Amniotic stem cell (primary cell): ENCODE measurements around the gene ATF2.
"Not testable (repeated sequence)": the region's sequence is repeated elsewhere in the genome, so short reads cannot be mapped to it uniquely, and the experiment has no call there.

Experiments
- DNase-seq: peaks from one replicate; lab custom pipeline; 2025; lab: John Stamatoyannopoulos, UW

Gene ATF2

DNA sequence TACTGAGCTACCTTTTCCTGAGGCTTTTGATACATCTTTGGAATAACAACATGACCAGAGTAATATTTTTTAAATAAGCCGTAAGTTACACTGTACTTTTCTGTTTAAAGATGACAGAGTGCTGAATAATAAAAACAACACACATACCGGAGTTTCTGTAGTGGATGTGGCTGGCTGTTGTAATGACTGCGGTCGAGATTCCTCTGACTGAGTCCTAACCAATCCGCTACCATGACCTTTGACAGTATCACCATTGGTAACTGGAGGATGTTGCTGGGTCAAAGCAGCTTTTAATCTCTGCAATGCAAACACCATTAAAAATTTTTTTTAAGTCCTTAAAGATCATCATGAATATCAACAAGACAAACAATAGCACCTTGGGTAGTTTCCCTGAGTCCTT lies 70.7 kb downstream of the ATF2 start:
- peak; percentile 59 for DNase-seq

DNA sequence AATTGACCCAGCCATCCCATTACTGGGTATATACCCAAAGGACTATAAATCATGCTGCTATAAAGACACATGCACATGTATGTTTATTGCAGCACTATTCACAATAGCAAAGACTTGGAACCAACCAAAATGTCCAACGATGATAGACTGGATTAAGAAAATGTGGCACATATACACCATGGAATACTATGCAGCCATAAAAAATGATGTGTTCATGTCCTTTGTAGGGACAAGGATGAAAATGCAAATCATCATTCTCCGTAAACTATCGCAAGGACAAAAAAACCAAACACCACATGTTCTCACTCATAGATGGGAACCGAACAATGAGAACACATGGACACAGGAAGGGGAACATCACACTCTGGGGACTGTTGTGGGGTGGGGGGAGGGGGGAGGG lies 83.9 kb downstream of the ATF2 start:
- DNase-seq: not testable (repeated sequence)

DNA sequence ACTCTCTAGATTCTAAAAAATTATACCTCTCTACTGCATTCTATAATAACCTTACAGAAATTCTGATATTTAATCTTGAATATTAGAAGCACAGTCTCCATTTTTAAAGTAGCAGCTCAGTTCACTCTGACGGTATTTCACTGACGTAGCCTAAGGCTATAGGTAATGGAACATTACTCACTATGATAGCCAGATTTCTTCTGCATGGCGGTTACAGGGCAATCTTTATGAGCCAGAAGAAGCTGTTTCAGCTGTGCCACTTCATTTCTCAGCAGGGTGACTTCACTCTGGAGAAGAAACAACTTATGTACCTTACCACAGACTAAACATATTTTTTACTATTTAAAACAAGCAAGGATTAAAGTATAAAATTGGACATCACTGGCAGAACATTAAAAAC lies 87.5 kb downstream of the ATF2 start:
- DNase-seq: no peak

DNA sequence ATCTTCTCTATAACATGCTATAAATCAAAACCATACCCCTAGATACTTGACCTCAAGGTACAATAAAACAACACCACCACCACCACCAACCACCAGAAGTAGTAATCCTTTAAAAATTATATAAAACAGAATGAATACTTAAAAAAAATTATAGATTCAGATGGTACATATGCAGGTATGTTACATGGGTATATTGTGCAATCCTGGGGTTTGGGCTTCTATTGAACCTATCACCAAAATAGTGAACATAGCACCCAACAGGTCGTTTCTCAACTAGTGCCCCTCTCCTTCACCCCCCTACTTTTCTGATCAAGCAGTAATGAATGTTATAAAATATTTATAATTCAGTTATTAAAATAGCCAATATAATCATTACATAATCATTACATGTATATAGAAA lies 91.7 kb downstream of the ATF2 start:
- no peak for DNase-seq

DNA sequence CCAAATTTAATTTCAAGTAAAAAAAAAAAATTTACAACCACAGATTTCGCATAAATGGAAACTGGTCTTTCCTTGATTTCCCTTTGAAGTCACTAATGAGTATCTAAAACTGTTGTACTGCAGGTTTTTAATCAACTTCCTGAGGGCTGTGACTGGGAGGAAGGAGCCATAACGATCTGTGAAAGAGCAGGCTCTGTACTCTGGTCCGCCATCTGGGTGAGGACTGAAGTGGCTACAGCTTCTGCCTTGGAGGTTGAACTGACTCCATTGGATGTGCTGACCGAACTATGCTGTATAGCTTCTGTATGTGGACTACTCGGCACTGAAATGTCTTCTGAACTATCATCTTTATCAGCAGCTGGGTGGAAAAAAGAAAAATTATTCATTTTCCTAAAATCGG lies 93.5 kb downstream of the ATF2 start:
- no peak for DNase-seq

DNA sequence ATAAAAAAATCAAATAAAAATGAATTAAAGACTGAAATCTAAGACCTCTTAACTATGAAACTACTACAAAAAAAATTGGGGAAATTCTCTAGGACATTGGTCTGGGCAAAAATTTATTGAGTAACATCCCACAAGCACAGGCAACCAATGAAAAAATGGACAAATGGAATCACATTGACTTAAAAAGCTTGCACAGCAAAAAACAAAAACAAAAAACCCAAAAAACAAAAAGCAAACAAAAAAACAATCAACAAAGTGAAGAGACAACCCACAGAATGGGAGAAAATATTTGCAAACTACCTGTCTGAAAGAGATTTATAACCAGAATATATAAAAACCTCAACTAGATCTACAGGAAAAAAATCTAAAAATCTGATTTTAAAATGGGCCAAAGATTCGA lies 99.5 kb downstream of the ATF2 start:
- DNase-seq: no peak

DNA sequence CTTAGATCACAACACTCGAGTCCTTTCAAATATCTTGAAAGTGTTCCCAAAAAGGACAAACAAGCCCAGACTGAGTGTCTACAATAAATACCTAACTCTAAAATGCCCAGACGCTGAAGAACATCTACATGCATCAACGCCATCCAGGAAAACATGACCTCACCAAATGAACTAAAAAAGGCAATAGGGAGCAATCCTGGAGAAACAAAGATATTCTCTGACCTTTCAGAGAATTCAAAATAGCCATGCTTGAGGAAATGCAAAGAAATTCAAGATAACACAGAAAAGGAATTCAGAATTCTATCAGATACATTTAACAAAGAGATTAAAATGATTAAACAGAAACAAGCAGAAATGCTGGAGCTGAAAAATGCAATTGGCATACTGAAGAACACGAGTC lies 101.6 kb downstream of the ATF2 start:
- no peak for DNase-seq

DNA sequence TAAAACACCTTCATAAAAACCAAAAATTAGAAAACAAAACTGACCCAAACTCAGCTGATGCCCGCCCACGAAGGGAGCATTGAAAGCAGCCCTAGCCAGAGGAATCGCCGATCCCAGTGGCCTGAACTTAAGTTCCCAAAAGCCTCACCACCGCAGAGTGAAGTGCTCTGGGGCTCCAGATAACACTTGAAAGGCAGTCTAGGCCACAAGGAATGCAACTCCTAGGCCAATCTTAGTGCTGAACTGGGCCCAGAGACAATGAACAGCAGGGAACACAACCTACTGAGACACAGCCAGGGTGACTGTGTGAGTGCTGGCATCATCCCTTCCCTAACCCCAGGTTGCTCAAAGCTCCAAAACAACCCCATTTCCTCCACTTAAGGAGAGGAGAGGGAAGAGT lies 103.2 kb downstream of the ATF2 start:
- DNase-seq: no peak

DNA sequence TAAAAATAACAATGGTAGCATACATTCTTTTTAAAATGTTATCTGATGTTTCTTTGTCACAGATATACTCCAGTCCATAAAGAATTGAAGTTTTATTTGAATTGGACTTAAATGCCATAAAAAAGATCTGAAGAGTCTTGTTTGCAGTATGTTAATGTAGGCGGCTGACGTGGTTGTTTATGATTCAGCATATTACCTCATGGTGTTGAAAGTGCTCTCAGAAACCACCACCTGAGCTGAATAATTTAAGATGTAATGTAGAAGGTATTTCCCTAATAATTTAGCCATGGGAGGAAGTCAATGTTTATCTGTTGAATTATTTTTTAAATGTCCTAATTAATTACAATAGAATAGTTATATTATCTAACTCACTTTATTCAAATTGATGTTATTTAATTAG lies 104.3 kb downstream of the ATF2 start:
- no peak for DNase-seq

DNA sequence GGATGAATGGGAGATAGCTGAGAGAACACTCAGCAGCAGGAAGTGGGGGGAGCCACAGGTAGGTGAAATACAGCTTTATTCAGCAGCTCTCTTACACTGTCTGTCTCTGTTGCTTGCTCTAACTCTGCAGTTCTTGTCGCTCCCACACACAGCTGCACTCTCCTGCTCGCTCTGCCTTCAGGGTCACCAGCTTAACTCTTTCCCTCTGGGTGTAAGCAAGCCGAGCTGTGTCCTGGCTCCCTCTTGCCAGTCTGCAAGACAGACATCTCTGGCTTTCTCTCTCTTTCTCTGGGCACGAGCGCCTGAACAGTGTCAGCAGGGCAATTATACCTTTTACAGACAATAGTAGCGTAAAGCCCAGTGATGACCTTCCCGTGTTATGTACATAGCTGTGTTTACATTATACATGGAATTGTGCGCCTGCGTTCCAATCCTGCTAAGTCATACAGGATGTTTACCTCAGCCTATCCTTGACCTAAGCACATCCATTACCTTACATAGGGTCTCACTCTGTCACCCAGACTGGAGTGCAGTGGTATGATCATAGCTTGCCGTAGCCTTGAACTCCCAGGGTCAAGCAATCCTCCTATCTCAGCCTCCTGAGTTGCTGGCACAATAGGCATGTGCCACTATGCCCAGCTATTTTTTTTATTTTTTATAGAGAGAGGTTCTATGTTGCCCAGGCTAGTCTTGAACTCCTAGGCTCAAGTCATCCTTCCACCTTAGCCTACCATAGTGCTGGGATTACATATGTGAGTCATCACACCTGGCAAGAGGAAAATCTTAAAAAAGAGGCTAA lies 105.0 kb downstream of the ATF2 start:
- no peak for DNase-seq

DNA sequence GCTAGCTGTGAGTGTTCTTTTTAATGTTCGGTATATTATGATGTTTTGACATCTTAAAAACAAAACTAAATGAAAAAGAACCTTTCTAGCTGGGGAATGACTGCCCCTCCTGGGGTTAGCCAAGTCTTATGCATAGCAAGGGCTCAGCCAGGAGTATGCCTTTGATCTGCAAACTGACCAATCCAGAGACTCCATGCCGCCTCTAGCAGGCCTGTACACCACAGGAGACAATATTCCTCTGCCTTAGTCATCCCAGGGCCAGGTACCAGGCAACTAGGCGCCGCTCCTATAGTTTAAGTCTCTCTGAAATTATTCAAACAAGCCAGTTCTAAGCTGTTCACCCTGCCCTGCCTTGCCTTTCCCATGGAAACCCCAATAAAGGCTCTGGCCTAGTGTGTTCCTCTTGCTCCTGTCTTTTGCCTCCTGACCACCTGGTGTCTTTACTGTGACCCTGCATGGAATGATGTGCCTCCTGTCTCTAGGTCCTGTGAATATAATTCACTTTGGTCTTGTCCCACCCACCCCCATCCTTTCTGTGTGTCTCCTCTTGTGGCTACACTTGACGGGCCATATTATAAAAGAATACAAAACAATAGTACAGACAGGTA lies 110.8 kb downstream of the ATF2 start:
- DNase-seq: no peak

DNA sequence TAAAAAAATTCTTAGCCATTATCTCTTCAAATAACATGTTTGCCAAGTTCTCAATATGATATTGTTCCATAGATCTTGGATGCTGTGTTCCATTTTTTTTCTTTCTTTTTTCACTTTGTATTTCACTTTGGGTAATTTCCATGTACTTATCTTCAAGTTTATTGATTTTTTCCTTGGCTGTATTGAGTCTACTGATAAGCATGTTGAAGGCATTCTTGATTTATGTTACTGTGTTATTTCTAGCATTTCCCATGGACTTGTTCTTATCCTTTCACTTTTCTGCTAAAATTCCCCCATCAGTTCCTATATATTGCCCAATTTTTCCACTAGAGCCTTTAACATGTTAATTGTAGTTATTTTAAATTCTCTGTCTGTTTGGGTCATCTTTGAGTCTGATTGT lies 112.0 kb downstream of the ATF2 start:
- DNase-seq: no peak

DNA sequence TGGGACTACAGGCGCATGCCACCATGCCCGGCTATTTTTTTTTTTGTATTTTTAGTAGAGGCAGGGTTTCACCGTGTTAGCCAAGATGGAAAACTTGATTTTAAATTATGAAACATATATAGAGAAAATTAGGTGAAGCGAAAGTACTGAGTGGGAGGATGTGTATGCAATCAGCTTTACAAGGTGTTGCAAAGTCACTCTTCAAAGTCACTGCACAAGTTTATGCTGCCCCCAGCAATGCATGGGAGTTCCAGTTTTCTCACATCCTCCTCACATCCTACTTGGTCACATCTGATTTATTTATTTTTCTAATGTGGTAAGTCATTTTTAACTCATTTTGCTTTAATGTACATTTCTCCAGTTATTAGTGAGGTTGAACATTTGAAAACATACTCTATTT lies 113.7 kb downstream of the ATF2 start:
- no peak for DNase-seq

DNA sequence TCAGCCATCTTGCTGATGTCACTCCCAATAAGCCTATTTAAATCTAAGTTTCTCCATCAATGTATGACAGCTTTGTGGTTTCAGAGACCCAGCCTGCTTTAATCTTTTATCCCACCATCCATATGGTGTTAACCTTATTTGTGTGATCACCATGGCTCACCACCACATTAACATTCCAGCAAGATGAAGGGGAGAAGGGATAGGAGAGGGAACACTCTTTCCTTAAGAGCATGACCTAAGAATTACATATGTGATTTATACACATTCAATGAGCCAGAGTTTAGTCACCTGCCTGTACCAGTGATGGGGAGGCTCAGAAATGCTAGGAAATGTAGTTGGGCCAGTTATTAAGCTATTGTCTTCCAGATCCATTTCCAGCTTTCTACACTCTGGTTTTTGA lies 118.3 kb downstream of the ATF2 start:
- no peak for DNase-seq

DNA sequence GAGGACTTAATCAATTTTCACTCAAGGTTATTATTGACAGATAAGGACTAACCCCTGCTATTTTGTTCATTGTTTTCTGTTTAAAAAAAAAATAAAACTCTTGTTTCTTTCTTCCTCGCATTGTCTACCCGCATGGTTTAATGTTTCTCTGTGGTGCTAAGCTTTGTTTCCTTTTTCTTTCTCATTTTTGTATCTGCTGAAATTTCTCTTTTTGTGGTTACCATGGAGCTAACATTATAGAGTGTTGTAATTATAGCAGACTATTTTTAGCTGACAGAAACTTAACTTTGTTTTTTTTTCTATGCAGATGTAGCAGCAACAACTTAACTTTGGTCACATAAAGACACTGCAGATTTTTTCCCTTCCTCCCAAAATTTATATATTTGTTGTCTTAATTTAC lies 119.7 kb downstream of the ATF2 start:
- no peak for DNase-seq

DNA sequence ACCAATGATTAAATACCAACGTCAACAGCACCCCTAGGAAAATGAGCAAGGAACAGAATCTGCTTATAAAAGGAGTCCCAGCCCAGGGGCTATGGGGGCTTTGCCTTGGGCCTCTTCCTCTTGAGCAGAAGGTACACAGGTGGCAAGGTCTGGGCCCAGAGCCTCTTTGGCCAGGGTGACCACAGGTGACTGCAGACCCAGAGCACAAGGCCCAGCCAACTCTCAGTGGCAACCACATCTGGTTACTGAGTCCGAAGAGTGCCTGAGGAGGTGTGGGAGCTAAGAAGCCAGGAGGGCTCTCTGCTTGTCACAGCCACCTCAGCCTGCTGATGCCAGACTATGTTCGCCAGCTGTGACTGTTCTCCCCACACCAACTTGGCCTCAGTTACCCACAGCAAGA lies 128.5 kb downstream of the ATF2 start:
- DNase-seq: no peak

DNA sequence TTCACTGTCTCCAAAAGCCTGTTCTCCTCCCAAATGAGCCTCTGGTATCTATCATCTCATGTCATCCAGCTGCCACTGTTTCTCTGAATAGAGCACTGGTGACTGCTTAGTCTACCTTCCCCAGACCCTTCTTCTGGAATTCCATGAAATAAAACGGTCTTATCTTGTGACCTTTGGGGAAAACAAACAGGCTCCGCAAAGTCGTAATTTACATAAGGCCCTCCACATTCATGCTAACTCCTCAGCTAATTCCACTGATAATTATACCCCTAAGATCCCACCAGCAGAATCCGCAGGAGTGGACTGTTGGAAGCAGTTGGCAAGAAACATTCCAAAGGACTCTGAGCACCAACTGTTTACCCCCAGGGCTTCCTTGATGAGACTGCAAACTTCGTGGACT lies 129.0 kb downstream of the ATF2 start:
- DNase-seq: no peak

DNA sequence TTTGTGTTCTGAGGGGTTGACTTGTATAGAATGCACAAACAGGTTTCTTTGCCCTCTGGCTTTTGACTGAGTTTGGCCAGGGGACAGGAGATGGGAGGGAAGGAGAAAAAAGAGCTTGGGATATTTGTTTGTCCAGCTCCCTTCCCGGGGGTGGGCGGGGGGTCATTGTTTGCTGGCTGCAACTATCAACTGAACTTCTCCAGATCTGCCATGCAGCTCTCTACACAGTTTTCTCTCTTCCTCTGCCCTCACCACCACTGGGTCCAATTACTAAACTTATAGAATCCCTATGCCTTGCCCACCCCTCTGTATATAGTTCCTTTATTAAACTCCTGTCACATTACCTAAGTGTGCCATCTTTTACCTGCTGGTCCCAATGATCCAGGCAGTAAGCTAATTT lies 130.1 kb downstream of the ATF2 start:
- no peak for DNase-seq

DNA sequence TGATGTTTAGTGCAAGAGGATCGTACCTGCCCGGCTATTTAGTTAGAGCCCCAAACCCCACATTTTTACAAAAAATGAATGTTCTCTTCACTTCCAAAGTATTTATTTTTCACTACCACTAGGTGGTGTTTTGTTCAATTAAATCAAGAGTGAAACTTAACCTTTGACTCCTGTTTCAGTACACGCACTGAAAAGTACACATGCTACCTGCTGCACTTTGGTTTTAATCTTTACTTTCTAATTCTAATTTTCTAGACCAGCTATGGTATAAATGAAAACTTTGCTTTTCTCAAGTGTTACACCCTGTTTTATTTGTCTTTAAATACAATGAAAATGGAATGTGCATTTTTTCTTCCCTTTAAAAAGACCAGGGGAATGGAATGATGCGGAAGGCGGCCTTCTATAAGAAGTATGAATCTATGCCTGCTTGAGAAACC lies 131.4 kb downstream of the ATF2 start:
- no peak for DNase-seq

DNA sequence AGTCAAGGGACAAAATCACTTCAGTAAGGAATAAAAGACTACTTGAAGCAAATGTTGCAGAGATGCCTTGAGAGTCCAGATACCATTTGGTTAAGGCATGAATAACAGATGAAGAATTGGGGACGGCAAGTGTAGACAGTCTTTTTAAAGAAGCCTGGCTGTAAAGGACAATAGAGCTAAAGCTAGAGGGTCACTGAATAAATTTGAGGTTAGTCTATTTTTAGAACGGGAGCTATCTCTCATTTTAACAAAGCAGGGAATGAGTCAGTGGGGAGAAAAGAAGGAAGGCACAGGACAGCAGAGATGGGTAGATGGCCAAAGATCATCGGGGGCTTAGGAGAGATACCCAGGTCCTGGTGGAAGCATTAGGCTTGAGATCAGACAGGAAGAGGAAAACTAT lies 132.2 kb downstream of the ATF2 start:
- no peak for DNase-seq

DNA sequence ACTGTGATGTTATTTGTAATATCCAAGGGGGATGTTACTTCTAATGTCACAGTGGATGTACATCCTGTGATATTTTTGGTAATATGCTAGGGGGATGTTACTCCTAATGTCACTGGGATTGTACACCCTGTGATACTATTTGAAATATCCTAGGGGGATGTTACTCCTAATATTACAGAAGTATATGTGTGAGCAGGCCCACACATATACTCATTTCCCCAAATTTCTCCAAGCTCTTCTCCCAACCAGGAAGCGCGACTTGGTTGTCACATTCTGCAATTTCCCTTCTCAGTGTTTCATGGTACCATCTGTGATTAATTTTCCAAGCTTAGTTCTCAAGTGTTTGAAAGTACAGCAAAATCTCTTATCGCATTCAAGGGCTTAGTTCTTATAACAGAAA lies 133.3 kb downstream of the ATF2 start:
- DNase-seq: no peak

DNA sequence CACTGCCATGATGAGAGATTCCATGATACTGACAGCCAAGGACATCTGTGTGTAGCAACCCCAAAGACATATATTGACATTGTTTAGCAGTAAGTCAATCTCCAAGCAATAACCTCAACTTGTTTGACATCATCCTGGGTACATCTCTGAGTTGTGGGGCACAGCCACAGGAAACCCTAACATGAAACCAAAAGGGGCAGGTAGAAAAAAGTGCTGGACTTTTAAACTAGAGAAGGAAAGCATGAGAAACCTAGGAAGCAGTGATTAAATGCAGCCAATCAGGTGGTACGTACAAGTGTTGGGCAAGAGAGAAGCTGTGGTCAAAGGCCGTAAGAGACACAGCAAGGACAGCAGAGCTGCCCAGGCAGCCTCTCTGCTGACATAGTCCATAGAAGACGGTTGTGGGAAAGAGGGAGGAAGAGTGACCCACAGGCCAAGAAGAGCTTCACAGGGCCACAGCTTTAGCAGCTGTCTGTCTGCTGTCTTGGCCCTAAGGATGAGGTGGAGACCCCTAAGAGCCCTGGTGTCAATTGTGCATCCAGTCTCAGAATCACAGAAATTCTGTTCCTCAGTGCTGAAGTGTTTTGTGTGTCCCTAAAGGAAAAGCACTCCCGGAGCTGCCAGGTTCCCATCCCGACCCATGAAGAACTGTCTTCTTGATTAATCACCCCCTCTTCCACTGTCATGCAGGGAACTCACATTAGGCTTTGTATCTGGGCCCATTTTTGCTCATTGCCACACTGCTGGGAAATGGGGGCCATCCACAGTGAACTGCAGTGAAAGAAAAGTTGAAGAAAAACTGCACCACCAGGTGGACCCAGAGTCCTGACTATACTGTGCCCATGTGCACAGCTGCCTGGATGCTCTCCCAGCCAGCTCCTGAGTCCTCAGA lies 137.4 kb downstream of the ATF2 start:
- no peak for DNase-seq

DNA sequence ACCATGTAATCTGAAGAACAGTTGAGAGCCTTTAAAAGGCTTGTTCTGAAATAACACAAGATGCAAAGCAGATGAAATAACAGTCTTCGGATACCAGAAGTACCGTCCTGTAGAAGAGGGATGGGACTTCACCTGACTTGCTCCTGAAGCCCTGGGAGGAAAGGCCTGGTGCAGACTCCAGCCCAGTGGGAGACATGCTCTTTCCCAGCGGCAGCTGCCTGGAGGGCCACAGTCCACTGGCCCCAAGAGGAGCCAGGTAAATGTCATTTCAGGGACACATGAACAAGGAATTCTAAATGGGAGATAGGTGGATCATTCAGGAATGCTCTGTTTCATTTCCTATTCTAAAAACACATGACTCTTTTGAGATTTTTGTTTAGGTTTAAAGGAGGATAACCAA lies 140.2 kb downstream of the ATF2 start:
- no peak for DNase-seq
